ENCODE results near the gene RNF10.
A peak's percentile ranks its signal among the peaks of the same experiment; 100 is the strongest.

The RNF10 gene

GRCh38 chr12:120573560-120573959, 39.4 kb downstream of the RNF10 start:
- no peak for TF ChIP-seq CTCF (IDR thresholded peaks at IDR 0.05; ENCODE audit: borderline replicate concordance, control extremely low read depth, extremely low read depth, insufficient read depth, missing control alignments)
- no peak for DNase-seq (ENCODE audit: low spot score)
- in situ Hi-C loops (cut with MboI; ENCODE audit: low sequenced_read_pairs, unreplicated experiment): no loop called here

GRCh38 chr12:120574106-120574505, 40.0 kb downstream of the RNF10 start:
- DNase-seq (ENCODE audit: low spot score): no peak
- in situ Hi-C loops (cut with MboI; ENCODE audit: low sequenced_read_pairs, unreplicated experiment): no loop called here
- TF ChIP-seq CTCF (IDR thresholded peaks at IDR 0.05; ENCODE audit: borderline replicate concordance, control extremely low read depth, extremely low read depth, insufficient read depth, missing control alignments): no peak

GRCh38 chr12:120579179-120579578, 45.0 kb downstream of the RNF10 start:
- DNase-seq (ENCODE audit: low spot score): no peak

GRCh38 chr12:120580787-120581723, 46.9 kb downstream of the RNF10 start, which contains the start of gene POP5:
Gene POP5 (minus strand): TSS chr12:120581402. CDS start chr12:120581362, 40 bp downstream.
- TF ChIP-seq CTCF (IDR thresholded peaks at IDR 0.05; ENCODE audit: borderline replicate concordance, control extremely low read depth, extremely low read depth, insufficient read depth, missing control alignments): no peak
- in situ Hi-C loops (cut with MboI; ENCODE audit: low sequenced_read_pairs, unreplicated experiment): no loop called here
- DNase-seq (ENCODE audit: low spot score): peak; percentile 95

More at GRCh38 chr12:120579179-120579578, 45.0 kb downstream of the RNF10 start:
- in situ Hi-C loops (cut with MboI; ENCODE audit: low sequenced_read_pairs, unreplicated experiment): no loop called here
- TF ChIP-seq CTCF (IDR thresholded peaks at IDR 0.05; ENCODE audit: borderline replicate concordance, control extremely low read depth, extremely low read depth, insufficient read depth, missing control alignments): no peak

- in situ Hi-C loops (cut with MboI; ENCODE audit: low sequenced_read_pairs, unreplicated experiment): no loop called here
- no peak for DNase-seq (ENCODE audit: low spot score)
- no peak for TF ChIP-seq CTCF (IDR thresholded peaks at IDR 0.05; ENCODE audit: borderline replicate concordance, control extremely low read depth, extremely low read depth, insufficient read depth, missing control alignments)
These were observed 47.8 kb downstream of the RNF10 start for GRCh38 chr12:120581998-120582397.

- peak; percentile 87 for TF ChIP-seq CTCF (IDR thresholded peaks at IDR 0.05; ENCODE audit: borderline replicate concordance, control extremely low read depth, extremely low read depth, insufficient read depth, missing control alignments)
- in situ Hi-C loops (cut with MboI; ENCODE audit: low sequenced_read_pairs, unreplicated experiment): no loop called here
- peak; percentile 83 for DNase-seq (ENCODE audit: low spot score)
These were observed 49.4 kb downstream of the RNF10 start for GRCh38 chr12:120583478-120584030.

Data from GM13976 (cell line).